ENCODE data around the gene GIPC2.

GRCh38 chr1:78040484-78041089 is 5.2 kb upstream of the GIPC2 start:
- no peak for TF ChIP-seq MAX (IDR thresholded peaks at IDR 0.05)
- TF ChIP-seq REST (IDR thresholded peaks at IDR 0.05; ENCODE audit: low read depth) = no peak
- TF ChIP-seq RAD21 (IDR thresholded peaks at IDR 0.05; ENCODE audit: low read depth) = no peak
- TF ChIP-seq YY1 (IDR thresholded peaks at IDR 0.05; ENCODE audit: low read depth) = no peak
- no peak for TF ChIP-seq EP300 (IDR thresholded peaks at IDR 0.05; ENCODE audit: borderline replicate concordance)
- no peak for TF ChIP-seq TEAD4 (IDR thresholded peaks at IDR 0.05)
- TF ChIP-seq TCF12 (IDR thresholded peaks at IDR 0.05; ENCODE audit: low read depth) = no peak
- no peak for TF ChIP-seq CEBPB (IDR thresholded peaks at IDR 0.05)
